GM08714 (cell line): ENCODE measurements around the gene TMEM214.

ENCODE experiments used
- H3K4me3 ChIP-seq: fragments of 200-500 bp; sonication (Bioruptor generic); 2 replicates; pipeline ENCODE4 v1.5.1; 2014; ENCODE audit warnings: mild to moderate bottlenecking, low read length, inconsistent platforms
- ZNF274 ChIP-seq: IDR thresholded peaks from 2 replicates; pipeline ENCODE4 v1.6.1; 2012; ENCODE audit warnings: mild to moderate bottlenecking, low read depth, low read length

TMEM214 gene

GRCh38 chr2:27003007-27003406, 29.8 kb upstream of the TMEM214 start:
- TF ChIP-seq ZNF274, result no peak

GRCh38 chr2:27003857-27004256, 28.9 kb upstream of the TMEM214 start:
- no peak overlapping the region for H3K4me3 ChIP-seq
- TF ChIP-seq ZNF274, result no peak

More at GRCh38 chr2:27003007-27003406, 29.8 kb upstream of the TMEM214 start:
- no peak overlapping the region for H3K4me3 ChIP-seq

- TF ChIP-seq ZNF274, result no peak
Measured at GRCh38 chr2:27006602-27007415, 26.0 kb upstream of the TMEM214 start.

GRCh38 chr2:27007416-27008374, 25.1 kb upstream of the TMEM214 start:
- TF ChIP-seq ZNF274, result no peak
- H3K4me3 ChIP-seq, result no peak overlapping the region

More at GRCh38 chr2:27006602-27007415, 26.0 kb upstream of the TMEM214 start:
- H3K4me3 ChIP-seq, result no peak overlapping the region

- no peak overlapping the region for H3K4me3 ChIP-seq
- no peak for TF ChIP-seq ZNF274
Measured at GRCh38 chr2:27008678-27009077, 24.1 kb upstream of the TMEM214 start.

GRCh38 chr2:27009083-27009482, 23.7 kb upstream of the TMEM214 start:
- TF ChIP-seq ZNF274, result no peak
- no peak overlapping the region for H3K4me3 ChIP-seq

- no peak for TF ChIP-seq ZNF274
Measured at GRCh38 chr2:27009716-27010115, 23.0 kb upstream of the TMEM214 start.

GRCh38 chr2:27010139-27010538, 22.6 kb upstream of the TMEM214 start:
- no peak overlapping the region for H3K4me3 ChIP-seq
- no peak for TF ChIP-seq ZNF274

More at GRCh38 chr2:27009716-27010115, 23.0 kb upstream of the TMEM214 start:
- H3K4me3 ChIP-seq, result no peak overlapping the region

- no peak for TF ChIP-seq ZNF274
Measured at GRCh38 chr2:27013738-27014137, 19.0 kb upstream of the TMEM214 start.

GRCh38 chr2:27014771-27015433, 17.9 kb upstream of the TMEM214 start:
- H3K4me3 ChIP-seq, result no peak overlapping the region
- TF ChIP-seq ZNF274, result no peak

More at GRCh38 chr2:27013738-27014137, 19.0 kb upstream of the TMEM214 start:
- no peak overlapping the region for H3K4me3 ChIP-seq

- no peak for TF ChIP-seq ZNF274
Measured at GRCh38 chr2:27016801-27017325, 15.9 kb upstream of the TMEM214 start.

GRCh38 chr2:27018142-27018541, 14.6 kb upstream of the TMEM214 start:
- H3K4me3 ChIP-seq, result no peak overlapping the region
- TF ChIP-seq ZNF274, result no peak

More at GRCh38 chr2:27016801-27017325, 15.9 kb upstream of the TMEM214 start:
- H3K4me3 ChIP-seq, result no peak overlapping the region

GRCh38 chr2:27019459-27019858, 13.3 kb upstream of the TMEM214 start:
- no peak for TF ChIP-seq ZNF274
- no peak overlapping the region for H3K4me3 ChIP-seq
